ENCODE measurements around the gene IKZF5.

IKZF5 gene

GRCh38 chr10:123042708-123043408 lies 34.3 kb upstream of the IKZF5 start:
- Mint-ChIP-seq H3K27me3 (ENCODE audit: low read depth, poor library complexity) (no peaks in the 10 kb centered on the region), H3K4me3 (no peak overlapping the region), H3K9me3 (no peaks in the 10 kb centered on the region), H3K27ac (no peak overlapping the region), H3K36me3 (ENCODE audit: low read depth) (peaks cover 3% of the 10 kb centered on the region), H3K4me1 (peaks cover 8% of the 10 kb centered on the region)
- TF ChIP-seq CTCF (IDR thresholded peaks at IDR 0.05) = no peak
- no peak for DNase-seq

DNA sequence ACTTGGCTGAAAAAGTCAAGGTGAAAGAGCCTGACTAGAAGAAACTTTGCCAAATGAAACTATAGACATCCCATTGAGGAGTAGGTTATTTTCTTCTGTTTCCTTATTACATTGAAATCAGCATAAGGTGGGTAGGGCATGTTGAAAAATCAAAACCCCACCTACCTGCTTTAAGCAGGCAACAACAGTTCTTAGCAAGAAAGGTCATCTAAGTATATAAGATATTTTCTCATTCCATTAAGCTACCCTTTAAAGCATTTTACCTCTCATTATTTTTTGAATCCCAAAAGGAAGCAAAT lies 31.0 kb upstream of the IKZF5 start:
- Mint-ChIP-seq H3K27ac (no peak overlapping the region), H3K4me3 (no peak overlapping the region), H3K4me1 (peaks cover 8% of the 10 kb centered on the region), H3K9me3 (no peaks in the 10 kb centered on the region), H3K27me3 (ENCODE audit: low read depth, poor library complexity) (peaks cover 5% of the 10 kb centered on the region), H3K36me3 (ENCODE audit: low read depth) (peaks cover 22% of the 10 kb centered on the region)
- TF ChIP-seq CTCF (IDR thresholded peaks at IDR 0.05) = no peak
- no peak for DNase-seq

DNA sequence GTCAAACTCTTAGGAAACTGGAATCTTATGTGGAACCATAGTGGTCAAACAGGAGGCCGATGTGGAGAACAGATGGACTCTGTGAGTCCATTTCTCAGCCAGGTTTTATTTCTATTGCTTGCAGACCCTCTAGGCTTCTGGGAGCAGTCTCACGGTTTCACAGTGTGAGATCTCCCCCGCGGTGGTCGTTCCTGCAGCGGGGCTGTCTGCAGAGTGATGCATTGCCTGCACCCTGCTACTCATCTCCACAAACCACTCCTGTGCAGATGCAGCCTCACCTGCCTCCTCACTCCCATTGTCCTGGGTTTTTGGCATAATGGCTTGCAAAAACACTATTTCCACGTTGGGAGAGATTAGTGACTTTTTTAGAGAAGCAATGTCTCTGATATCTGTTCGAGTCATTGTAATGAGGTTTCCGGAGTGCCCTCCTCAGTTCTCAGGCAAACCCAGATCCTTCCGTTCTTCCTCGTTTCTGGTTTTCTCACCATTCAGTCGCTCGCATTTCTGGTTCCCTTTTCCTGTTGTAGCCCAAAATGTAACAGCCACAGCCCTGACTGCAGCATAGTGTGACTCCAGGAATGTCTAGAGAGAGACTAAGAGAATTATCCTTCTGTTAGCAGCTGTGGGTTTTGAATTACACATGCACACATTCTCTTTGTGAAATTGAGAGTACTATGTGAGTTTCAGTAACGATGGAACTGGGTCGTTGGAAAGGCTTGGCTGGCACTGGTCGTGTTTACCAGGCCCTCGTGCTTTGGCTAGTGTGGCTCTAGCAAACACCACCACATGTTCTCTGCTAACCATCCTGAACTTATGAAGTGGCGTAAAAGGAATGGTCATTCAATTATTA lies 30.4 kb upstream of the IKZF5 start:
- no peak for TF ChIP-seq CTCF (IDR thresholded peaks at IDR 0.05)
- H3K9me3 Mint-ChIP-seq = no peaks in the 10 kb centered on the region
- H3K4me1 Mint-ChIP-seq = peaks cover 8% of the 10 kb centered on the region
- H3K27me3 Mint-ChIP-seq (ENCODE audit: low read depth, poor library complexity) = peaks cover 5% of the 10 kb centered on the region
- no peak overlapping the region for H3K27ac Mint-ChIP-seq
- no peak overlapping the region for H3K4me3 Mint-ChIP-seq
- peaks cover 25% of the 10 kb centered on the region for H3K36me3 Mint-ChIP-seq (ENCODE audit: low read depth)
- no peak for DNase-seq

DNA sequence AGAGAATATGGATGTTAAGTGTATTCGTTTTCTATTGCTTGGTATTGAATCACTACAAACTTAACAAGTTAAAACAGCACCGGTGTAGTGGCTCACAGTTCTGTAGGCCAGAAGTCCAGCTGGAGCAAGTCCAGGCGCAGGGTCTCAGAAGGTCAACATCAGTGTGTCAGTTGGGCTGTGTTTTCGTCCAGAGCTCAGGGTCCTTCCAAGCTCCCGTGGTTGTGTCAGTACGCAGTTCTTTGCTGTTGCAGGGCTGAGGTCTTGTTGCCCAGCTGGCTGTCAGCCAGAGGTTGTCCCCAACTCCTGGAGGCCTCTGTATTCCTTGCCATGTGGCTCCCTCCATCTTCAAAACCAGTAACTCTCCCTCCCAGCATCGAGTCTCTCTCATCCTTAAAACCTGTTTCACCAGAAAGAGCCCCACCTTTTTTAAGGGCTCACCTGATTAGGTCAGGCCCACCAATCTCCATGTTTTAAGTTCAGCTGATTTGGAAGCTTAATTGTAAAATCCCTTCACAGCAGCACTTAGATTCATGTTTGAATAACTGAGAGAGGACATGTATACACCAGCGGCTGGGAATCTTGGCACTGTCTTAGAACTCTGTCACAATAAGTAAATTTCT lies 27.0 kb upstream of the IKZF5 start:
- Mint-ChIP-seq H3K4me1 (peaks cover 8% of the 10 kb centered on the region), H3K27ac (no peak overlapping the region), H3K36me3 (ENCODE audit: low read depth) (peaks cover 22% of the 10 kb centered on the region), H3K27me3 (ENCODE audit: low read depth, poor library complexity) (peaks cover 5% of the 10 kb centered on the region), H3K9me3 (no peaks in the 10 kb centered on the region), H3K4me3 (no peak overlapping the region)
- DNase-seq = no peak
- TF ChIP-seq CTCF (IDR thresholded peaks at IDR 0.05) = no peak

GRCh38 chr10:123034332-123034731 lies 25.7 kb upstream of the IKZF5 start:
- Mint-ChIP-seq H3K36me3 (ENCODE audit: low read depth) (peaks cover 22% of the 10 kb centered on the region), H3K4me3 (no peak overlapping the region), H3K9me3 (no peaks in the 10 kb centered on the region), H3K4me1 (peaks cover 7% of the 10 kb centered on the region), H3K27me3 (ENCODE audit: low read depth, poor library complexity) (peaks cover 5% of the 10 kb centered on the region), H3K27ac (no peak overlapping the region)
- no peak for TF ChIP-seq CTCF (IDR thresholded peaks at IDR 0.05)
- no peak for DNase-seq

Measured in nephron progenitor cell (in vitro differentiated cells).